GM19351 (cell line): ENCODE data around the gene IMP3.

ENCODE experiments used
- ATAC-seq: cut with Tn5 transposase; IDR thresholded peaks from one replicate; pipeline ENCODE4 v1.9.1; 2021; ENCODE audit warnings: mild to moderate bottlenecking, moderate library complexity; ENCODE audit not compliant: unreplicated experiment

Gene IMP3

GRCh38 chr15:75673426-75674235 is 33.6 kb upstream of the IMP3 start:
- no peak for ATAC-seq

GRCh38 chr15:75672646-75673425 is 32.8 kb upstream of the IMP3 start:
- no peak for ATAC-seq

- ATAC-seq = no peak
Observed at GRCh38 chr15:75671730-75672602, 31.9 kb upstream of the IMP3 start.

GRCh38 chr15:75669879-75670212 is 29.8 kb upstream of the IMP3 start:
- ATAC-seq = no peak

- no peak for ATAC-seq
Observed at GRCh38 chr15:75669191-75669878, 29.3 kb upstream of the IMP3 start.

- no peak for ATAC-seq
Observed at GRCh38 chr15:75666823-75667501, 26.9 kb upstream of the IMP3 start.

- ATAC-seq = no peak
Observed at GRCh38 chr15:75663931-75664421, 24.0 kb upstream of the IMP3 start.

GRCh38 chr15:75662823-75663519 is 22.9 kb upstream of the IMP3 start:
- ATAC-seq = no peak

- ATAC-seq = no peak
Observed at GRCh38 chr15:75661756-75662140, 21.7 kb upstream of the IMP3 start.

- ATAC-seq = no peak
Observed at GRCh38 chr15:75661100-75661755, 21.2 kb upstream of the IMP3 start.

- no peak for ATAC-seq
Observed at GRCh38 chr15:75659928-75660645, 20.1 kb upstream of the IMP3 start.

- no peak for ATAC-seq
Observed at GRCh38 chr15:75659141-75659771, 19.2 kb upstream of the IMP3 start.

- ATAC-seq = no peak
Observed at GRCh38 chr15:75656813-75657212, 16.8 kb upstream of the IMP3 start.

- no peak for ATAC-seq
Observed at GRCh38 chr15:75656331-75656730, 16.3 kb upstream of the IMP3 start.

- ATAC-seq = no peak
Observed at GRCh38 chr15:75655931-75656330, 15.9 kb upstream of the IMP3 start.

GRCh38 chr15:75654201-75654907 is 14.3 kb upstream of the IMP3 start:
- ATAC-seq = no peak

- no peak for ATAC-seq
Observed at GRCh38 chr15:75653347-75653913, 13.4 kb upstream of the IMP3 start.
